Upper lobe of left lung (tissue), 6 donors: ENCODE results near the gene KIF4A. TPM values are rescaled to one million over a fixed set of nuclear protein-coding genes. Genes with fewer than 3 reads are reported as not detected.

ENCODE experiments used
- ATAC-seq, 2 donors: fragments of 200-7000 bp; cut with Tn5 transposase; one replicate each; pipeline ENCODE4 v1.9.1; 2022; ENCODE audit warnings: mild to moderate bottlenecking in 2 of 2, moderate library complexity in 2 of 2; ENCODE audit not compliant: low FRiP score in 2 of 2
- DNase-seq, 2 donors: peaks; one replicate each; pipeline ENCODE4 v3.0.0-alpha.2; 2019 to 2020
- H3K27ac ChIP-seq, 4 donors: fragments of 200-600 bp; sonication (generic); one replicate each; pipeline ENCODE4 v1.5.1; 2016 to 2019
- H3K27me3 ChIP-seq, 4 donors: fragments of 200-600 bp; sonication (generic); one replicate each; pipeline ENCODE4 v1.5.1; 2017 to 2019
- H3K36me3 ChIP-seq, 4 donors: fragments of 200-600 bp; sonication (generic); one replicate each; pipeline ENCODE4 v1.5.1; 2016 to 2019
- H3K4me1 ChIP-seq, 4 donors: fragments of 200-600 bp; sonication (generic); one replicate each; pipeline ENCODE4 v1.5.1; 2018 to 2019
- H3K4me3 ChIP-seq, 4 donors: fragments of 200-600 bp; sonication (generic); one replicate each; pipeline ENCODE4 v1.5.1; 2017 to 2019; ENCODE audit warnings: mild to moderate bottlenecking in 2 of 4, moderate library complexity in 1 of 4
- H3K9me3 ChIP-seq, 4 donors: fragments of 200-600 bp; sonication (generic); one replicate each; pipeline ENCODE4 v1.5.1; 2018 to 2019
- EP300 ChIP-seq, 4 donors: sonication (generic); formaldehyde crosslinking; IDR thresholded peaks; one replicate each; pipeline ENCODE4 v1.5.1; 2017; ENCODE audit warnings: antibody characterized with exemption in 4 of 4, control low read depth in 2 of 4
- POLR2A ChIP-seq, 4 donors: fragments of 450-650 bp; IDR thresholded peaks; one replicate each; pipeline ENCODE4 v1.5.1; 2016 to 2017; ENCODE audit warnings: antibody characterized with exemption in 4 of 4, mild to moderate bottlenecking in 2 of 4
- POLR2AphosphoS5 ChIP-seq, 2 donors: sonication (generic); formaldehyde crosslinking; IDR thresholded peaks; one replicate each; pipeline ENCODE4 v1.5.1; 2017; ENCODE audit warnings: antibody characterized with exemption in 2 of 2
- WGBS, 2 donors: methylation state at CpG; one replicate each; pipeline ENCODE4 v1.1.5; 2017 to 2018; 5-methylcytosine and 5-hydroxymethylcytosine counted together
- small RNA-seq, 4 donors: library from RNA; depleted of rRNA; stranded (forward); fragments of <200 nt; gene quantifications; one replicate each; pipeline ENCODE3, GENCODE V24; 2016
- total RNA-seq, 6 donors: library from RNA; depleted of rRNA in 4 of 6; stranded (reverse); fragments of >200 nt in 4 of 6; gene quantifications; one replicate each; pipeline versions ENCODE4 v1.1.0 to v1.2.1, GENCODE V29; 2016 to 2021
- TF ChIP-seq, protein P1 (sequence below), 6 experiments: fragments of 450-650 bp in 4 of 6; fragments of 200-600 bp in 2 of 6; sonication (generic) in 2 of 6; IDR thresholded peaks; one replicate each; pipeline ENCODE4 v1.5.1; 2016 to 2019; ENCODE audit warnings: antibody characterized with exemption in 6 of 6
- donor health status: DM: no; HTN: no; CAD: no; lungs with moderate emphysema.
- donor health status: DM: no; HTN: yes; CAD: no; lungs with severe emphysema.

The KIF4A gene
- total RNA-seq, 6 donors from 2014 or later = under 0.01 to 2.6 (median 0.69) TPM

DNA sequence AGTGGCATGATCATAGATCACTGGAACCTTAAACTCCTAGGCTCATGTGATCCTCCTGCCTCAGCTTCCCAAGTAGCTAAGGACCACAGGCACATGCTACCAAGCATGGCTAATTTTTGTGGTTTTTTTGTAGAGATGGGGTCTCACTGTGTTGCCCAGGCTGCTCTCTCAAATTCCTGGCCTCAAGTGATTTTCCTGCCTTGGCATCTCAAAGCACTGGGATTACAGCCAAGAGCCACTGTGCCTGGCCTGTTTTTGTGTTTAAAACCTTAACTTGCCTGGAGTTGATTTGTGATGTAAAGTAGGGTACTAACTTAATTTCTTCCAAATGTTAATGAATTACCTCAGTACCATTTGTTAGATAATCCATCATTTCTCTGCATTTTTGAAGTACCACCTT is 177.1 kb downstream of the KIF4A start:
- no peak for TF ChIP-seq POLR2A (IDR thresholded peaks at IDR 0.05)
- no peak overlapping the region for H3K4me3 ChIP-seq
- H3K36me3 ChIP-seq = no peaks in the 10 kb centered on the region
- no peaks in the 10 kb centered on the region for H3K9me3 ChIP-seq
- no peak for ATAC-seq
- no peak overlapping the region for H3K27ac ChIP-seq
- no peaks in the 10 kb centered on the region for H3K27me3 ChIP-seq
- no peaks in the 10 kb centered on the region for H3K4me1 ChIP-seq
- DNase-seq = no peak

DNA sequence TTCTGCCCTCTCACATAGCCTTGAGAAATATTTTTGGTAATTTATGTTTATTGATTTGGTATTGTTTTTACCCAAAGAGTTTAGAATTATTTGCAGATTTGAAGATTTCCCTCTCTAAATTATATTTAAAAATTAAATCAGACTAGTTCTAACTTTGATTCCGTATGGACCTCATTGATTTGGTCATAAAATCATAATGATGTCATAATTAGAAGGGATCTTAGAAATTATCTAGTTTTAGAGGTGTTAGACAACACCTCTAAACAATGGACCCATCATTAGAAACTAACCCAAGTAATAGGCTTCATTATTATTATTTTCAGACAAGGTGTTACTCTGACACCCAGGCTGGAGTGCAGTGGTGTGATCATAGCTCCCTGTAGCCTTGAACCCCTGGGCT is 178.8 kb downstream of the KIF4A start:
- no peak for ATAC-seq
- no peak overlapping the region for H3K27ac ChIP-seq
- H3K27me3 ChIP-seq = no peaks in the 10 kb centered on the region
- TF ChIP-seq, protein P1, sequence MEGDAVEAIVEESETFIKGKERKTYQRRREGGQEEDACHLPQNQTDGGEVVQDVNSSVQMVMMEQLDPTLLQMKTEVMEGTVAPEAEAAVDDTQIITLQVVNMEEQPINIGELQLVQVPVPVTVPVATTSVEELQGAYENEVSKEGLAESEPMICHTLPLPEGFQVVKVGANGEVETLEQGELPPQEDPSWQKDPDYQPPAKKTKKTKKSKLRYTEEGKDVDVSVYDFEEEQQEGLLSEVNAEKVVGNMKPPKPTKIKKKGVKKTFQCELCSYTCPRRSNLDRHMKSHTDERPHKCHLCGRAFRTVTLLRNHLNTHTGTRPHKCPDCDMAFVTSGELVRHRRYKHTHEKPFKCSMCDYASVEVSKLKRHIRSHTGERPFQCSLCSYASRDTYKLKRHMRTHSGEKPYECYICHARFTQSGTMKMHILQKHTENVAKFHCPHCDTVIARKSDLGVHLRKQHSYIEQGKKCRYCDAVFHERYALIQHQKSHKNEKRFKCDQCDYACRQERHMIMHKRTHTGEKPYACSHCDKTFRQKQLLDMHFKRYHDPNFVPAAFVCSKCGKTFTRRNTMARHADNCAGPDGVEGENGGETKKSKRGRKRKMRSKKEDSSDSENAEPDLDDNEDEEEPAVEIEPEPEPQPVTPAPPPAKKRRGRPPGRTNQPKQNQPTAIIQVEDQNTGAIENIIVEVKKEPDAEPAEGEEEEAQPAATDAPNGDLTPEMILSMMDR (IDR thresholded peaks at IDR 0.05) = no peak
- TF ChIP-seq POLR2A (IDR thresholded peaks at IDR 0.05) = no peak
- no peak for TF ChIP-seq POLR2AphosphoS5 (IDR thresholded peaks at IDR 0.05)
- no peak for TF ChIP-seq EP300 (IDR thresholded peaks at IDR 0.05)
- H3K4me1 ChIP-seq = no peaks in the 10 kb centered on the region
- H3K36me3 ChIP-seq = no peaks in the 10 kb centered on the region
- H3K4me3 ChIP-seq = no peak overlapping the region
- no peak for DNase-seq
- 75 to 91% methylated on average over 1 of the region's 1 CpG for WGBS, 2 donors
- no peaks in the 10 kb centered on the region for H3K9me3 ChIP-seq

Small RNA genes within 50 kb of the gene (small RNA-seq; reads per million reads assigned to genes)
- gene RNA5SP507 = 0 to 0.29 (median 0.11) reads per million in 4 donors
- 0 reads per million in 4 donors for gene RNU4-81P
- 1.5 to 6.3 (median 1.7) reads per million in 4 donors for gene RNY4P23

Other genes starting within 250 kb of the KIF4A start
- gene AWAT2, start 240.2 kb upstream of the KIF4A start, total RNA-seq = under 1 TPM in 1 of 6 donors, not detected in 5; 0.67 TPM
- not detected for gene OTUD6A, start 227.6 kb upstream of the KIF4A start, total RNA-seq
- gene IGBP1, start 156.7 kb upstream of the KIF4A start, total RNA-seq = 10 to 100 TPM; 35.3 to 62.1 (median 46.6) TPM
- gene DGAT2L6, start 112.6 kb upstream of the KIF4A start, total RNA-seq = not detected
- gene AWAT1, start 55.4 kb upstream of the KIF4A start, total RNA-seq = not detected
- 1 to 10 TPM in 1 of 6 donors, under 1 TPM in 3, not detected in 2; 0.30 to 1.1 (median 0.64) TPM for gene P2RY4, start 29.9 kb upstream of the KIF4A start, total RNA-seq
- not detected for gene ARR3, start 21.8 kb upstream of the KIF4A start, total RNA-seq
- gene RAB41, start 7.9 kb upstream of the KIF4A start, total RNA-seq = not detected
- 10 to 100 TPM; 12.1 to 28.4 (median 21.4) TPM for gene PDZD11, start 177 bp upstream of the KIF4A start, total RNA-seq
- not detected for gene GDPD2, start 133.2 kb downstream of the KIF4A start, total RNA-seq
- gene DLG3, start 154.7 kb downstream of the KIF4A start, total RNA-seq = 10 to 100 TPM; 11.2 to 29.9 (median 16.6) TPM